ENCODE measurements around the gene SCNN1A. TPM values are rescaled to one million over a fixed set of nuclear protein-coding genes. Genes with fewer than 3 reads are reported as not detected.
A peak's percentile ranks its signal among the peaks of the same experiment; 100 is the strongest.

Gene SCNN1A
- total and polyA plus RNA-seq, 2 of the 13 experiments (the other 11 are each of a cell fraction or from before 2014, with no cell fraction given): 1.5 to 14.6 TPM

- no peak for TF ChIP-seq EEA1 (CRISPR knock-in tag; IDR thresholded peaks at IDR 0.05; ENCODE audit: borderline replicate concordance)
- no peak for TF ChIP-seq TRAFD1 (CRISPR knock-in tag; IDR thresholded peaks at IDR 0.05; ENCODE audit: borderline replicate concordance)
- TF ChIP-seq ETS1 (CRISPR knock-in tag; IDR thresholded peaks at IDR 0.05): no peak
Measured at GRCh38 chr12:6335451-6336078, 39.8 kb downstream of the SCNN1A start (continued).

GRCh38 chr12:6334940-6335450 lies 40.4 kb downstream of the SCNN1A start:
- Histone ChIP-seq H3K4me2 (ENCODE audit: low read depth, low read length) (peak overlapping the region; percentile 96), H3K27ac (ENCODE audit: extremely low read length, insufficient read depth, low read length) (peak overlapping the region; percentile 97), H4K20me1 (ENCODE audit: insufficient read depth, low read length) (no peaks in the 10 kb centered on the region; the same call in 1 of the 2 replicates), H3K9ac (ENCODE audit: insufficient read depth, low read depth, low read length) (peak overlapping the region; percentile 95), H3K4me1 (ENCODE audit: insufficient read depth, low read length) (peaks cover 61% of the 10 kb centered on the region), H3K27me3 (ENCODE audit: control insufficient read depth in 1 of 2, insufficient read depth in 2 of 2, low read length in 2 of 2) (no peaks in the 10 kb centered on the region; a peak in 1 of 5 replicates), H3K9me3 (ENCODE audit: low read length) (no peaks in the 10 kb centered on the region), H3K36me3 (replicated peaks in 1 of 2; ENCODE audit: control insufficient read depth in 1 of 2, insufficient read depth in 2 of 2, low read length in 2 of 2) (peaks cover 21 to 42% of the 10 kb centered on the region in 2 experiments; a peak in 4 of 5 replicates), H3K4me3 (replicated peaks in 1 of 3; ENCODE audit: insufficient read depth in 1 of 3, low read depth in 2 of 3, low read length in 3 of 3) (peak overlapping the region in 2 of 3 experiments; percentile 41 to 99; a peak in 4 of 6 replicates), H2AFZ (ENCODE audit: low read length) (no peak overlapping the region), H3K79me2 (ENCODE audit: insufficient read depth, low read length) (peaks cover 48% of the 10 kb centered on the region)
- intact Hi-C loops (cut with micrococcal nuclease; ENCODE audit: unreplicated experiment): loop anchor here (1.0 to 10.0 kb wide), 3 partner anchors 9 to 130 kb away; no protein-coding TSS in a partner anchor
- ChIA-PET CTCF (ENCODE audit: low intra/inter-chr PET ratio, low total read pairs) (interaction anchor here (1.0 to 1.6 kb wide), 2 partner anchors 33 to 37 kb away, joined by 3 to 4 read pairs; no protein-coding TSS in a partner anchor), POLR2A (interaction anchor here (0.7 to 11.0 kb wide), 32 partner anchors 8 to 354 kb away, joined by 3 to 278 read pairs (median 12); partner anchors contain the start of genes GAPDH, LTBR, MRPL51 and NOP2)
- FAIRE-seq (no peak), ATAC-seq (no peak), DNase-seq (ENCODE audit: low spot score) (no peak)
- no TSS peak for BruUV-seq (replicated peaks)
- in situ Hi-C loops (cut with HindIII; ENCODE audit: extremely low pct_ligation_motif_present, low pct_unique_long_range_greater_than_20kb): loop anchor here (5.0 kb wide), 1 partner anchor 37 kb away; no protein-coding TSS in a partner anchor
- 36% methylated on average over 12 of the region's 13 CpGs for WGBS (ENCODE audit: low lambda C conversion rate)
- TF ChIP-seq ZBTB33 (CRISPR knock-in tag; IDR thresholded peaks at IDR 0.05) (peak; percentile 67; the same call in 1 of the 2 replicates), HBP1 (CRISPR knock-in tag; IDR thresholded peaks at IDR 0.05; ENCODE audit: low read depth) (0 out of 2 replicates have a peak, but pooled peaks have one; percentile 9), HNF1B (CRISPR knock-in tag; IDR thresholded peaks at IDR 0.05) (no peak; the same call in 1 of the 2 replicates), GLMP (CRISPR knock-in tag; IDR thresholded peaks at IDR 0.05; ENCODE audit: borderline replicate concordance) (no peak)

Data from HepG2 (cell line).